Endodermal cell (in vitro differentiated cells): ENCODE measurements around the gene CRISP1. TPM values are rescaled to one million over a fixed set of nuclear protein-coding genes. Genes with fewer than 3 reads are reported as not detected.

Experiments
- DNase-seq: peaks from one replicate; pipeline ENCODE4 v3.0.0-alpha.2; 2017
- H3K27ac ChIP-seq: 2 replicates; pipeline ENCODE4 v1.5.1; 2013; ENCODE audit warnings: mild to moderate bottlenecking, low read depth, low read length, moderate library complexity
- H3K27me3 ChIP-seq: 2 replicates; pipeline ENCODE4 v1.6.1; 2013; ENCODE audit warnings: mild to moderate bottlenecking, low read length, moderate library complexity; ENCODE audit not compliant: insufficient read depth, control insufficient read depth, poor library complexity, severe bottlenecking
- H3K36me3 ChIP-seq: 2 replicates; pipeline ENCODE4 v1.7.0; 2013; ENCODE audit warnings: mild to moderate bottlenecking, low read length, moderate library complexity; ENCODE audit not compliant: control insufficient read depth, insufficient read depth
- H3K4me1 ChIP-seq: one replicate; pipeline ENCODE4 v1.7.0; 2013; ENCODE audit warnings: low read length; ENCODE audit not compliant: control insufficient read depth, insufficient read depth
- H3K4me3 ChIP-seq: 2 replicates; pipeline ENCODE4 v1.5.1; 2013; ENCODE audit warnings: mild to moderate bottlenecking, low read length, moderate library complexity
- H3K9ac ChIP-seq: 2 replicates; pipeline ENCODE4 v1.6.1; 2013; ENCODE audit warnings: mild to moderate bottlenecking, low read length, moderate library complexity; ENCODE audit not compliant: poor library complexity, severe bottlenecking; ENCODE audit errors: extremely low read depth
- H3K9me3 ChIP-seq: 2 replicates; pipeline ENCODE4 v1.6.1; 2013; ENCODE audit warnings: mild to moderate bottlenecking, low read length, moderate library complexity; ENCODE audit not compliant: control insufficient read depth
- H3K27ac Mint-ChIP-seq: 2 replicates; pipeline ENCODE4 v1.8.0; 2020; ENCODE audit warnings: mixed read lengths
- H3K27me3 Mint-ChIP-seq: 2 replicates; pipeline ENCODE4 v1.8.0; 2021; ENCODE audit warnings: mild to moderate bottlenecking, mixed read lengths; ENCODE audit not compliant: insufficient read depth
- H3K36me3 Mint-ChIP-seq: 2 replicates; pipeline ENCODE4 v1.8.0; 2020; ENCODE audit warnings: low read depth, mixed read lengths
- H3K4me1 Mint-ChIP-seq: 2 replicates; pipeline ENCODE4 v1.8.0; 2020; ENCODE audit warnings: mixed read lengths
- H3K4me3 Mint-ChIP-seq: 2 replicates; pipeline ENCODE4 v1.8.0; 2020; ENCODE audit warnings: mild to moderate bottlenecking, moderate library complexity, mixed read lengths
- H3K9me3 Mint-ChIP-seq: 2 replicates; pipeline ENCODE4 v1.8.0; 2020; ENCODE audit warnings: mild to moderate bottlenecking, mixed read lengths
- CTCF ChIP-seq: fragments of 200-600 bp; sonication (generic); conservative IDR thresholded peaks from 2 replicates; pipeline ENCODE4 v1.5.0; 2021; ENCODE audit warnings: antibody characterized with exemption, mild to moderate bottlenecking
- WGBS, 2 experiments: methylation state at CpG; one replicate each; pipeline versions ENCODE4 v1.1.5 to v1.1.7; 2013; ENCODE audit warnings: missing lambda C conversion rate in 2 of 2, mixed read lengths in 1 of 2; ENCODE audit not compliant: insufficient coverage in 1 of 2, insufficient read length in 1 of 2; 5-methylcytosine and 5-hydroxymethylcytosine counted together
- total RNA-seq, 2 donors: library from RNA; stranded (reverse); fragmentation: NEBNext Ultra II Directional in 1 of 2; extraction: Animal tissue kit (Norgen Biotek cat#: 25700) in 1 of 2; gene quantifications; 2 replicates in 1 of 2; 3 replicates in 1 of 2; pipeline ENCODE4 v1.2.1, GENCODE V29; 2021

The CRISP1 gene
- total RNA-seq, 2 donors from 2014 or later, result not detected

- H3K4me1 Mint-ChIP-seq, result peaks cover 13% of the 10 kb centered on the region
- H3K27me3 ChIP-seq, result no peaks in the 10 kb centered on the region
- no peak overlapping the region for H3K27ac Mint-ChIP-seq
- peaks cover 30% of the 10 kb centered on the region for H3K9me3 Mint-ChIP-seq
- no peak for TF ChIP-seq CTCF
- no peak overlapping the region for H3K4me3 ChIP-seq
- H3K4me3 Mint-ChIP-seq, result no peak overlapping the region
- H3K36me3 Mint-ChIP-seq, result peaks cover 3% of the 10 kb centered on the region
- no peak overlapping the region for H3K9ac ChIP-seq
- H3K36me3 ChIP-seq, result no peaks in the 10 kb centered on the region
- no peak overlapping the region for H3K27ac ChIP-seq
- H3K4me1 ChIP-seq, result peaks cover 3% of the 10 kb centered on the region
- peaks cover 35% of the 10 kb centered on the region for H3K9me3 ChIP-seq
- no peak for DNase-seq
- peaks cover 77% of the 10 kb centered on the region for H3K27me3 Mint-ChIP-seq
- WGBS, 2 experiments, result 94 to 100% methylated on average over 1 to 5 of the region's 5 CpGs
These were observed 22.6 kb upstream of the CRISP1 start for GRCh38 chr6:49888742-49889431.

- Histone ChIP-seq H3K36me3 (no peaks in the 10 kb centered on the region), H3K9ac (no peak overlapping the region), H3K4me3 (no peak overlapping the region), H3K27me3 (peaks cover 5% of the 10 kb centered on the region), H3K9me3 (peaks cover 18% of the 10 kb centered on the region), H3K27ac (no peak overlapping the region), H3K4me1 (peaks cover 9% of the 10 kb centered on the region)
- Mint-ChIP-seq H3K27me3 (peaks cover 4% of the 10 kb centered on the region), H3K36me3 (no peaks in the 10 kb centered on the region), H3K4me1 (peaks cover 18% of the 10 kb centered on the region), H3K4me3 (no peak overlapping the region), H3K27ac (no peak overlapping the region), H3K9me3 (peaks cover 17% of the 10 kb centered on the region)
- DNase-seq, result no peak
- WGBS, 2 experiments, result 45% methylated on average over 2 of the region's 2 CpGs; no CpG with 5 or more reads in 1 of the 2 experiments
- TF ChIP-seq CTCF, result no peak
These were observed 2.7 kb upstream of the CRISP1 start for GRCh38 chr6:49868951-49869529.

GRCh38 chr6:49856282-49856681, 10.1 kb downstream of the CRISP1 start:
- Mint-ChIP-seq H3K36me3 (no peaks in the 10 kb centered on the region), H3K9me3 (no peaks in the 10 kb centered on the region), H3K4me3 (no peak overlapping the region), H3K27me3 (no peaks in the 10 kb centered on the region), H3K4me1 (no peaks in the 10 kb centered on the region), H3K27ac (no peak overlapping the region)
- H3K4me1 ChIP-seq, result no peaks in the 10 kb centered on the region
- no peak for TF ChIP-seq CTCF
- no peak overlapping the region for H3K27ac ChIP-seq
- 61 to 100% methylated on average over 1 to 2 of the region's 2 CpGs for WGBS, 2 experiments
- no peak for DNase-seq
- H3K9ac ChIP-seq, result no peak overlapping the region
- no peak overlapping the region for H3K4me3 ChIP-seq
- no peaks in the 10 kb centered on the region for H3K27me3 ChIP-seq
- H3K9me3 ChIP-seq, result no peaks in the 10 kb centered on the region
- H3K36me3 ChIP-seq, result no peaks in the 10 kb centered on the region
